ENCODE results near the gene SMARCD1.

DNA sequence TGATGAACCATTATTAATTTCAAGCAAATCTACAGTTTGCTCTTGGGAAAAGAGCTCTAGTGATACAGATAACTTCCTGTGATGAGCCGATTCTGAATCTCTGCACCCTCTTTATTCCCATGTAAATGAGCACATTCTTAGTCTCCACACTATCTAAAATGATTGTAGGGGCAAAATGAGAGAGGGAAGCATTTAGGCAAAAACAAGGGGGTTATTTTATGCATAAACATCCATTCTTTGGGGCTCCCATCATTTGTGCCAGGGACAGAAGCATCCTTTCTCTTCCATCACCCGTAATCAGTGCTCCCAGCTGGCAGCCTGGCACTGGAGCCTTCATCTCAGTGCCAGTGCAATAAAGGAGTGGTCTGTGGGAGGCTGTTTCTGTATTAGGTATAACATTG, 17.0 kb downstream of the SMARCD1 start:
- TF ChIP-seq POLR2A (IDR thresholded peaks at IDR 0.05): no peak
- TF ChIP-seq, protein P1, sequence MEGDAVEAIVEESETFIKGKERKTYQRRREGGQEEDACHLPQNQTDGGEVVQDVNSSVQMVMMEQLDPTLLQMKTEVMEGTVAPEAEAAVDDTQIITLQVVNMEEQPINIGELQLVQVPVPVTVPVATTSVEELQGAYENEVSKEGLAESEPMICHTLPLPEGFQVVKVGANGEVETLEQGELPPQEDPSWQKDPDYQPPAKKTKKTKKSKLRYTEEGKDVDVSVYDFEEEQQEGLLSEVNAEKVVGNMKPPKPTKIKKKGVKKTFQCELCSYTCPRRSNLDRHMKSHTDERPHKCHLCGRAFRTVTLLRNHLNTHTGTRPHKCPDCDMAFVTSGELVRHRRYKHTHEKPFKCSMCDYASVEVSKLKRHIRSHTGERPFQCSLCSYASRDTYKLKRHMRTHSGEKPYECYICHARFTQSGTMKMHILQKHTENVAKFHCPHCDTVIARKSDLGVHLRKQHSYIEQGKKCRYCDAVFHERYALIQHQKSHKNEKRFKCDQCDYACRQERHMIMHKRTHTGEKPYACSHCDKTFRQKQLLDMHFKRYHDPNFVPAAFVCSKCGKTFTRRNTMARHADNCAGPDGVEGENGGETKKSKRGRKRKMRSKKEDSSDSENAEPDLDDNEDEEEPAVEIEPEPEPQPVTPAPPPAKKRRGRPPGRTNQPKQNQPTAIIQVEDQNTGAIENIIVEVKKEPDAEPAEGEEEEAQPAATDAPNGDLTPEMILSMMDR (IDR thresholded peaks at IDR 0.05): no peak
